GM19351 (cell line): ENCODE data around the gene RRAGD.

ENCODE experiments used
- ATAC-seq: cut with Tn5 transposase; IDR thresholded peaks from one replicate; pipeline ENCODE4 v1.9.1; 2021; ENCODE audit warnings: mild to moderate bottlenecking, moderate library complexity; ENCODE audit not compliant: unreplicated experiment

Gene RRAGD

DNA sequence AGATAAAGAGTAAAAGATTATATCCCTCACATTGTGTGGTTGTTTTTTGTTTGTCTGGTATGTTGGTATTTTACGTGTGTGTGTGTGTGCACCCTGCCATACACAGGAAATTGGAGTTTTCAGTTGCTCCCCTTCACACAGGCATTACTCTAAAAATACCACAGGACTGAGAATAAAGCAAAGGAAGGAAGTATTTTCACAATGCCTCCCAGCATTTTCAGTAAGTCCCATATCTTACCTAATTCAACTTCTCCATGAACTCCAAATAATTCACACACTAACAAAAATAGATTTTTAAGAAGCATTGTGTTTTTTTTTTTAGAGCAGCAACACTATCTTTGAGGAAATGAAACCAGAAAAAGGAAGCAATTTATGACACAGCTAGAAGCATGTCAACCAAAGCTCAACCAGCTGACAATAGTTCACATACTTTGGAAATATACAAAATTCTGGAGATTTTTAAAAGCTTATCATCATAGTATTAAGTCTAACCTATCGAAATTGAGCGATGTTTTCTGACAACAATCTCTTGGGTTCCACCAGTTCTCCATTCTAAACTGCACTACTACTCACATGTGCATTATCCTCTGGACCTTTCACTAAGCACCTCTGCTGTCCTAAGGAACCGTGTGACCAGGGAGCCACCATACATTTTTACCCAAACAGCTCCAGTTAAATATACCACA lies 61.6 kb downstream of the RRAGD start:
- ATAC-seq, result peak; percentile 41

DNA sequence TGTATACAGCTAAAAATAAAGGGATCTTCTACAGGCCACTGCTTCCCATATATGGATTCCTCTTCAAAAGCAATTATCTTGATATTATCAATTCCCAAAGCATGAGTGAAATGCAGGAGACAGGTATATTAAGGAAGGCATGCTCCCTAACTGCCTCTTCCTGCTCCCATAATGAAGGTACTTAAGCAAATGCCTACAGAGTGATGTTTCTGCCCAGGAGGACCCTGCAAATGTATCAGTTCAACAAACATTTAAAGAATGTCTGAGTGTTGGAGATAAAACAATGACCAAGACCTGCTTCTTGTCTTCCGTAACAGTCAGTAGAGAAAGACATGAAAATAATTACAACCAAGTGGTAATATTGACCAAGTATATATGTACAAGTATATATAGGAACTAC lies 63.7 kb downstream of the RRAGD start:
- ATAC-seq, result no peak

DNA sequence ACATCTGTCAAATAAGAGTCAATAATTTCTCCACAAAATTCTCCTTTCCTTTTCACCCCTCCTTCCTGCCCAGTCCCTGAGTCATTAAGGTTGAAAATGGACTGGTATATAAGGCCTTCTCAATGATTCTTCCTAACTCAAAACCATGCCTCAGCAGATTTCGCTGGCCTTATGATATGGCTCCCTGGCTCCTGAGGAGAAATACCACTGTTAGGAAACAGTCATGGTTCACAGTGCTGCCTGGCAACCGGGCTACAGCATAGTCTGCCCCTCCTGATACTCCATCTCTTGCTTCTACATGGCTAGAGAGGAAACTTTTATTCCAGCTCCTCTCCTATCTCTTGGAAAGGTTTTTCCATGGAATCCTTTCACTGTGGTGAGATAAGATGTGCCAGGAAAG lies 64.2 kb downstream of the RRAGD start:
- ATAC-seq, result no peak

DNA sequence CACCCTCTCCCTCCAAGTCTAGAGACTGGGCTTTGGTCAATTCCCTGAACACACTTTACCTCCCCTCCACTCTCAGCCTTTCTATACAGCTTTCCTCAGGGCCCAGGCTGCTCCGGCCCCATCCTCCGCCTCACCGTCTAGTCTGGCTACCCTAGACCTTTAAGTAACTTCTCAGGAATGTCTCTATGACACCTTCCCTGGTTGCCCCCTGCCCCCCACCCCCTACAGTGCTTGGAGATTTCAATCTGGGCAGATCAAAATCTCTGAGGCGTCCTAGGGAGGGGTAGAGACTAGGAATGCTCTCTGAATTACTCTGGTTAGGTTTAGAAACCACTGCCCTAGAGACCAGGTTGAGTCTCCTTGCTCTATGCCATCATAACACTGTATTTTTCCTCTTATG lies 65.6 kb downstream of the RRAGD start:
- ATAC-seq, result no peak

DNA sequence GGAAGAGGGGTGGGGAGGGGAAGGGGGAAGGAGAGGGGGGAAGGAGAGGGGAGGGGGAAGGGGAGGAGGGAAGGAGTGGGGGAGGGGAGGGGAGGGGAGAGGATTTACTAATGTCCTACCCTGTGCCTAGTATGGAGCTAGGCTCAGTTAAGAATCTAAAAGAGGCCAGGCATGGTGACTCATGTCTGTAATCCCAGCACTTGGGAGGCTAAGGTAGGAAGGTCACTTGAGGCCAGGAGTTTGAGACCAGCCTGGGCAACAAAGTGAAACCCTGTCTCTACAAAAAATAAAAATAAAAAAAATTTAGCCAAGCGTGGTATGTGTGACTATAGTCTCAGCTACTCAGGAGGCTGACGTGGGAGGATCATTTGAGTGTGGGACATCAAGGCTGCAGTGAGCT lies 72.5 kb downstream of the RRAGD start:
- no peak for ATAC-seq

DNA sequence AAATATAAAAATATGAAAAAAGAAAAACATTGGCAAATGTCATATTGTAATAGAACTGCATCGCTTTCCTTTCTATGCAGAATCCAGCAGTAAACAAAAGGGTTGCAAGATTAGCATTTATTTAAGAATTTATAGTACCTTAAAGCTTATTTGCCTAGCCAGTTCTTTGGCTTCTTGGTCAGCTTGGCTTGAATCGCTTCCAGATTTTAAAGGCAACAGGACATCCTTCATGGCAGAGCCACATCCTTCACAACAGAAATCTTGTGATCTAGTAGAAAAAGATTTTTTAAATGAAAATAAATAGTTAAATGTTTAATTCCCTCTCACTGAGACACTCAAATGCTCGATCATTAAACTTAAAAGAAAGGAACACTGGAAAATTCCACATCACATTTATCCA lies 76.9 kb downstream of the RRAGD start:
- no peak for ATAC-seq

DNA sequence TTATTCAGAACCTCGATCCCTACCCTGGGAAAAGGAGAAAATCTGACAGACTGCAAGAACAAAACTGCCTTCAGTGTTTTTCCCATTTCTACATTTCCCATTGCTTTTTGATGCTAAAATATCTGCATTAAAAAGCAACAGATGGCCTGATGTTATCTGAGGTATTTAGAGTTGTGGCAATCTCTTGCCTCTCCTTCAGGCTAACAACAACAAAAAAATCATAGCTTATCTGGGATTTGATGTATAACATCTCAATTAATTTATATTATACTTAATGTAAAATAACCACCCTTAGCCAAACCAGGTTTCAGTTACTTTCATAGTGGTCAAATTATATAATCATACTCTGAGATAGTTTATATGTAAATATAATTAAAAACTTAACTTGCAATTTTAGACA lies 81.2 kb downstream of the RRAGD start:
- ATAC-seq, result no peak

DNA sequence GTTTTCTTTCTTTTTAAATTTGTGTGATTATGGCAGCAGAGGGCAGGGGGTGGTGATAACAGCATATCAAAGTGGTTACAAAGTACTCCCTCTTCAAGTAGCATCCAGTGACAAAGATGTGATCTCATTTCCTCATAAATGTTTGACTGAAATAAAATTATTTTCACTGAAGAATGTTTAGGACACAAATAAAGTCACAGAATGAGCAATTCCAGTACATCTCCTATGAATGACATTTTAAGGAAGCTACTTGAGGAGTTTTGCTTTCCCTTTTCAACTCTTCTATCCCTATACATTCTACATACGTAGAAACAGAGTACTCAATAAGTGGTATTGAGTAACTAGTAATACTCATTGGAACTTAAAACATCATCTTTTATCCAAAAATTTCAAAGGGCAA lies 83.1 kb downstream of the RRAGD start:
- no peak for ATAC-seq

DNA sequence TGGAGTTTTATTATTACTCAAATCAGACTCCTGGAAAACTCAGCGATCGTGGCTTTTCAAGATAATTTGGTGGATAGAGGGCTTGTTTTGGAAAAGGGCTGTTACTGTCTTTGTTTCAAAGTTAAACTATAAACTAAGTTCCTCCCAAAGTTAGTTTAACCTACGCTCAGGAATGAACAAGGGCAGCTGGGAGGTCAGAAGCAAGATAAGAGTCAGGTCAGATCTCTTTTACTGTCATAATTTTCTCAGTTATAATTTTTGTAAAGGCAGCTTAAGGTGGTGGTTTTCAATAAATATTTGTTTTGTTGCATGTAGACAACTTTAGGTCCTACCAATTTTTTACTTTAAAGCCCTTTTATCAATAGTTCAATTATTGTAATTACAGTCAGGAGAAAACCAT lies 87.8 kb downstream of the RRAGD start:
- no peak for ATAC-seq

DNA sequence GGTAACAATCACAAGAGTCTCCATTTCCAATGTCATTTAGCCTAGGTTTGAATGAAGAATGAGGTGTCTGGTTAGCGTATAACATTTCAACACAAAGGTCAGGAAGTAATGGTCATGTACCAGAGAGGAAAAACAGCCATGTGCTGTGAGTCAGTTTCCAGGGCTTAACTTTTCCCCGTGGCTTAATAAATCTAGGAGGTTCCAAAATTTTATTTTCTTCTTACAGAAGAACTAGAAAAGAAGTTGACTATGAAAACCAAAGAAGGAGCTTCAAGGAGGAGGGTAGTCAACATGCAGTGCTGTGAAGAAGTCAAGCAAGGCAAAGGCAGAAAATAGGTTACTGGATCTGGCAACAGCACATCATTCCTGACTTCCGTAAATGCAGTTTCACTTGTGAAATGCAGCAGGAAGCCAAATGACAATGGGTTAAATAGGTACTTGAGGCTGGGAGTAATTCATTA lies 88.5 kb downstream of the RRAGD start:
- no peak for ATAC-seq

DNA sequence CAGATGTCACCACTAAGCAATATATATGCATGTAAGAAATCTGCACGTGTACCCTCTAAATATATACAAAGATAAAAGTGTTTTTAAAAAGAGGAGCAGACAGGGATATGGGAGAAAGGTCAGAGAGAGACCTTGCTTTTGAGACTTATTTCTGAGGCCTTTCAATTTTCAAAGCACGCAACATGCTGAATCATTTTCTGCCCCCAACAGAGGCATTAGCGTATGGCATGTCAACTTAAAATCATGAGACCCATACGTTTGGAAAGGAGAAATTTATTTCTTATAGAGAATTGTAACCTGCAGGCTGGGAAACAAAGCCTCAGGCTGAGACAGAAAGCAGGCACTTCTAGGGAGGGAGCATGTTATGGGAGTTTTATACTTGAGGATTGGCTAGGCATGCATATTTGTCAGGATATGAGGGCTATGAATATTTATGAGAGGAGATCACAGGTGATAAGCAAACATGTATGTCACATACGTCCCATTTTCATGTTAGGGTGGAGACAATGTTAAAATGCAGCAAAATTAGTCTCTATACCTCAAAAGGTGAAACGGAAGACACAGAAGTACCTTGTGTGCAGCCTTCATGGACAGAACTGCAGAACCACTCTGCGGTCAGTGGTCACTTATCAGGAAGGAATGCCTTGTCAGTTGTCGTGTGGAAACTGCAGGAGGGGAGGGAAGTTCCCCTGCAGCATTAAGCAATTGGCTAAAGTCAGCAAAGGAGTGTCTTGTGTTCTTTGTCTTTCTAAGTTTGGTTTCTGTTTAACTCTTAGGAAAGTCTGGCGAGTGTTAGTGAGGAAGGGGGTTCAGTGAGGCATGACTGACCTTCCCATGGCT lies 90.7 kb downstream of the RRAGD start:
- ATAC-seq, result no peak

DNA sequence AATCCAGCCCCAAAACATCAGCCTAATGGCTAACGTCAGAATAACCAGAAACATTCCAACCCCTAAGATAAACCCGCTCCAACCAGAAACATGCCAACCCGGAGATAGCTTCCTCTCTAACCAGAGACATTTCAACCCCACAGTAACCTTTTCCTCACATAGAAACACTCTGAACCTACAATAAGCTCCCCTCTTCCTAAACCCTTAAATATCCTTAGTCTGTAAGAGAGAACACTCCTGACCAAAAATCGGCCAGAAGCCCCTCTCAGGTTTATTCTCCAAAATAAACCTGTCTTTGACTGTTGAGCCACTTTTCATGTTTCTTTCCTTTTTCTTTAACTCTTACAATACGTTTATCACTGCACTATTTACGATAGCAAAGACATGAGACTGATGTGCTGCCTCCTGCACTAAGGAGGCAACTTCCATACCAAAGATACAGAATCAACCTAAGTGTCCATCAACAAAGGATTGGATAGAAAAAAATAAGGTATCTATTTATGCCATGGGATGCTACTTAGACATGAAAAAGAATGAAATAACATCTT lies 92.0 kb downstream of the RRAGD start:
- ATAC-seq, result no peak

DNA sequence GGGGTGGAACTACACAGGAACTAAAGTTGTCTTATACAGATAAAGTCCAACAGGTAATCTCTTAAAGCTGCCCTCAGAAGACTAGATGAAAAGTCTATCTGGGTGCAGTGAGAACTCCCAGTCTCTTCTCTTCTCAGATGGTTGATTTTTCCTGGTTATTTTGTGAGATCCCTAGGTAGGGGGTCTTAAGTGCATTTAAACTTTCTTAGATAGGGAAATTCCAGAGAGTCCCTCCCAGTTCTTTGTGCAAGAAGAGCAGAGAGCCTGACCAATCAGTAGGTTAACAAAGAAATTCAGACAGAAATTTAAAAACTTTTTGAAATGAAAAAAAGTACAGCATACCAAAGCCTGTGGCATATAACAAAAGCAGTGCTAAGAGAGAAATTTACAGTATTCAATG lies 95.0 kb downstream of the RRAGD start:
- no peak for ATAC-seq

DNA sequence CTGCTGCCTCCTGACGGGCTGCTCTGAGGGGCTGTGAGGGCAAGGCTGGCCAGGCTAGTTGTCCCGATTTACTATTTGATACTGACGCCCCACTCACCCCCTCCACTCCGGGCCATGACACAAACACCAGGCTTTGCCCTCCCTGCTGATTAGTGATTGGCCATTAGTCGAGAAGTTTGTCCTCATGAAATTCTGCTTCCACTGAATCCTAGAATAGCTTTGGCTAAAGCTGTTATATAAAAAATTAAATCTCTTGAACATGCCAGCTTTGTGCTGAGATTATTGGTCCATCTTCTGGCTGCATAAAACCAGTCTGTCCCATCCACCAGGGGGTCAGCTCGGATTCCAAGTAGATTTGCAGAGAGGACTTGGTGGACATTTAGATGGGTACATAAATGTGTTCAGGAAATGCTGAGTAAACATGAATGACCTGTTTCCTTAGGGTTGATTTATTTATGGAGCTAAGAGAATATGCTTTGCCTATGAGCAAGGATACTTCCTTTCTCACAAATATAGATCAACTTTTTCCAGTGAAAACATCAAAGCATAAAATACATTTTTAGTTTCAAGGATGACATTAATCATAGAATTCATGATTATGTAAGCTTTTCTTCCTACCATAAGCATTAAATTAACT lies 96.7 kb downstream of the RRAGD start, which contains the start of gene GABRR2:
Gene GABRR2, minus strand, starts transcription at position 51 of the 637 bp plus-strand sequence. CDS start 134 bp downstream, outside the sequence.
- ATAC-seq, result no peak

DNA sequence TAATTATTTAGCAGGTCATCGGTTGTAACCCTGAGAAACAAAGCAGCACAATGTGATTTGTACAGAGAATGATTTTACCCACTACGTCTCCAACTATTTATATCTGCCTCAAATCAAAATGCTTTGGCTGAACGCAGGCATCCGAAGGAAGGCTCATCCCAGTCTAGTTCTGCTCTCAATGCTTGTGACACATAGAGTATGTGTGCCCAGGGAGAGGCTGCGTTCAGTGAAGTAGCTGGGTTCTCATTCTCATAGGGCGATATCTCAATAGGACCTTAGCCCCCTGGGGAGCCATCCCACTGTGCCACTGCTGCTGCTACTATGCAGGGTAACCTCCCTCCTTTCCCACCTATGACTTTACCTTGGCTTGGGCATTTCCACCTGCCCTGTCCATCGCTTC lies 97.4 kb downstream of the RRAGD start:
- ATAC-seq, result no peak
